HTERT RPE-1 (cell line): Measurements from ENCODE around the gene UNC45B.
"Not testable (repeated sequence)": the region's sequence is repeated elsewhere in the genome, so short reads cannot be mapped to it uniquely, and the experiment has no call there.

ENCODE experiments used
- in situ Hi-C: fragments of 300-500 bp; cut with MboI; formaldehyde crosslinking; loops from 4 replicates; pipeline ENCODE4 v1.14.3; 2020; ENCODE audit warnings: low sequenced_read_pairs

Gene UNC45B

DNA sequence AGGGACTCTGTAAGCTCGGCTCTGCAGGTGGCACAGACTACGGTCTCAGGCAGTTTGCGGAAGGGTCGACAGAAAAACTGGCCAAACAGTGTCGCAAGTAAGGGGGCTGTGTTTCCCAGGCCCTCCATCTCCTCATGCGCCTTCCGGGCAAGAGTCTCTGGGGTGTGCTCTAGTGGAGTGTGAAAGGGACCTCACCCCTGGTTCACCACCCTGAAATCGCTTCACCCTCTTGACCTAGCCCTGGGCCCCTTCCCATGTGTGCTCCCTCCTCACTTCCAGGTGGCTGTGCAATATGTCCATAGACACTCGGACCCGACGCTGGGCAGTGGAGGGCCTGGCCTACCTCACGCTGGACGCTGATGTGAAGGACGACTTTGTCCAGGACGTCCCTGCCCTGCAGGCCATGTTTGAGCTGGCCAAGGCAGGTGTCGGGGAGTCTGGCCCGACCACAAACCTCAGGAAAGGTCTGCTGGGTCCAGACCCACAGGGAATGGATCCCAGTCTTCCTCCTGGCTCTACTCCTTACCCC, 22.3 kb downstream of the UNC45B start:
- in situ Hi-C loops: no loop called here

DNA sequence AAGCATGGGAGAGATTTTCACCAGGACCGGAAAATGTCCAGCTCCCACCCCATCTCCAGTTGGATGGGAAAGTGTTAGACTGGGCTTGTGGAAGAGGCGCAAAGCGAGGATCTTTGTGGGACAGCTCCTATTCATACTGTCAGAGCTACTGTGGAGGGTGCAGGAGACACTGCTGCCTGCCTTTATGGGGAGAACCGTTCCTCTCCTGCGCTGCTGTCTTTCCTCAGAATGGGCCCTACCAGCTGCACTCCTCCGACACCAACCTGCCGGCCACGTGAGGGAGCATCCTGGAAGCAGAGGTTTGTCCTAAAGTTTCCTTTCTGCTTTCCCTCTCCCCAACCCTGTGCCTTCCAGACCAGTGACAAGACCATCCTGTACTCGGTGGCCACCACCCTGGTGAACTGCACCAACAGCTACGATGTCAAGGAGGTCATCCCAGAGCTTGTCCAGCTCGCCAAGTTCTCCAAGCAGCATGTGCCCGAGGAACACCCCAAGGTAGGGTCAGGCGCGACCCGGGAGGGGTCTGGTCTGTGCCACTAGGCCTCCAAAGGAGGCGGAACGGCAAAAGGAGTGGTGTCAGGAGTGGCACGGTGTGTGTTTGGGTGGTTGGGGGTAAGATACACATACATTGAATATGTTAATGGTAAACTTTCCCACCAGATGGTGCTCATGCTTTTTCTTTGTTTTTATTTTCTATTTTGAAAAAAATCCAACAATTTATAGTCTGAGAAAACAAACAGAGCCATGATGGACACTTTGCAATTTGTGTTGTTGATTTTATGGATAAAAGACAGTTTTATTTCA, 23.6 kb downstream of the UNC45B start:
- in situ Hi-C loops: no loop called here

DNA sequence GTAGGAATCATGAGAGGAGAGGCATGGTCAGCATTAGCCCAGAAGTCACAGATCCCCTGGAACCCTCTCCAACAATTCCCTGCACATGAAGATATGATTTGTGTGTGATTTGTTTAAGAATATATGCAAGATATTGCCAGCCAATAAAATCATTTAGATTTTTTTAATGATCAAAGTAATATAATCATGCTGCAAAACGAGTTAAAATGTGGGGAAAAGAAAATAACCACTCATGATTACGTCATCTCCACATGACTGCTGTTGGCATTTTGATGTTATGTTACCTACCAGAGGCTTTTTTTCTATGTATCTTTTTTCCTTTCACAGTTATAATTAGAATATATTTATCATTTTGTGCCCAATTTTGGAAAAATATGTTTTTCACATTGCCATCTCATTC, 24.2 kb downstream of the UNC45B start:
- in situ Hi-C loops: no loop called here

DNA sequence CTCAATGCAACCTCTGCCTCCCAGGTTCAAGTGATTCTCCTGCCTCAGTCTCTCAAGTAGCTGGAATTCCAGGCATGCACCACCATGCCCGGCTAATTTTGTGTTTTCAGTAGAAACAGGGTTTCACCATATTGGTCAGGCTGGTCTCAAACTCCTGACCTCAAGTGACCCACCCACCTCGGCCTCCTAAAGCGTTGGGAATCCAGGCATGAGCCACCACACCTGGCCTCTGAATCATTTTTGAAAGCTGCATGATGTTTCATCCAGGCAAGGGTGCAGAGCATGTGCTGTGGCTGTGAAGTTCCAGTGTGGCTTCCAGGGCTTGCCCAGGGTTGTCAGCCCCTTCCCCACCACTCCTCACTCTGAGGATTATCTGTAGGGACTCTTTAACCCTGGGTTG, 24.7 kb downstream of the UNC45B start:
- in situ Hi-C loops: not testable (repeated sequence)

DNA sequence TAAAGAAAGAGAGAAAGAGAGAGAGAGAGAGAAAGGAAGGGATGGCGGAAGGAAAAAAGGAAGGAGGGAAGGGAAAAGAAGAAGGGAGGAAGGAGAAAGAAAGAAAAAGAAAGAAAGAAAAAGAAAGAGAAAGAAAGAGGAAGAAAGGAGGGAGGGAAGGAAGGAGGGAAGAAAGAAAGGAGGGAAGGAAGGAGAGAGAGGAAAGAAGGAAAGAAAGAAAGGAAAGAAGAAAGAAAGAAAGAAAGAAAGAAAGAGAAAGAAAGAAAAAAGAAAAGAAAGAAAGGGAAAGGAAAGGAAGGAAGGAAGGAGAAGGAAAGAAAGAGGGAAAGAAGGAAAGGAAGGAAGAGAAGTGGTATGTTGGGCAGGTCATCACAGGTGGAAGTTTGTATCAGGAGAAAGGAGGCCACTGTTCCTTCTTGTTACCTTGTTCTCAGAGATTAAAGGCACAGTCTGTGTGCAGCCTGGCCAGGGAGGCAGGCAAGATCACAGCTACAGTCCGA, 27.3 kb downstream of the UNC45B start:
- in situ Hi-C loops: no loop called here

DNA sequence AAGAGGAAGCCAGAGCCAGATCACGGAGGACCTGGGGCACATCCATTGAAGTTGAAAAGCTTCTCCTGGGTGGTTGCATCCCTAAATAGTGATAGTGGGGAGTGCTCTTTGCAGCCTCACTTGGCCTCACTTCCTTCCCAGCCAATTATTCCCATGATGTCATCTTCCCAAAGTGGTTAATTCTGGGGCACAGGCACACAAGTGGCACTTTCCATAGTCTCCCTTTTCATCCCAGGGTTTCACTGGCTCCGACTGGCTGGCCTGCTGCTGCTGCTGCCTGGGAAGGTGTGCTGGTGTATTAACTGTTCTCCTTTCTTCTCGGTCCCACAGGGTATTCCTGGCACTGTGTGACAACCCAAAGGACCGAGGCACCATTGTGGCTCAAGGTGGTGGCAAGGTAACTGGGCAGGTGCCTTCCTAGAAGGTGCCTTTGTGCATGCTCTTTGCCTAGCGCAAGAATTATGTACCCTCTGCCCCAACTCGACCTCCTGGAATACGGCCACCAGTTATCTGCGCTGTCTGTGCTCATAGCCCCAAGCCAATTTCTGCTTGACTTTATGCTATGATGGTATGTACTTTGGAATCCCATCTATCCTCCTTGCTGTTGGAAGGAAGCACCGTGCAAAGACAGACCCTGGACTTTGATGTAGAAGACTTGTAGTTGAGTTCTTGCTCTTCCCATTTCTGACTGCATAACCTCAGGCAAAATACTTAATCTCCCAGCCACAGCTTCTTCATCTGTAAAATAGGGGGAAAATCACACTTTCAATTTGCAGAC, 28.2 kb downstream of the UNC45B start:
- in situ Hi-C loops: no loop called here

DNA sequence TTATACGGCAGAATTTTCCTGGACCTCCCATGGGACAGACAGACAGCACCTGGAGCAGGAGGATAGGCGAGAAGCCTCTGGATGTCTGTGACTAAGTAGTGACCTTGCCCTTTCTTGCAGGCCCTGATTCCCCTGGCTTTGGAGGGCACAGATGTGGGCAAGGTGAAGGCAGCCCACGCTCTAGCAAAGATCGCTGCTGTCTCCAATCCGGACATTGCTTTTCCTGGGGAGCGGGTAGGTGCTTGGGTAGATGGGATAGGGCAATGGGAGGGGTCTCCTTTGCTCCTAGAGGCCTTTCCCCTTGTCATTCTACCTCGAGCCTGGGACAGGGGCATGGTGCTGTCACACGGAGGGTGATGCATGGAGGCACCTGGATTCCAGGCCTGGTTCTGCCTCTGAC, 29.3 kb downstream of the UNC45B start:
- in situ Hi-C loops: no loop called here

DNA sequence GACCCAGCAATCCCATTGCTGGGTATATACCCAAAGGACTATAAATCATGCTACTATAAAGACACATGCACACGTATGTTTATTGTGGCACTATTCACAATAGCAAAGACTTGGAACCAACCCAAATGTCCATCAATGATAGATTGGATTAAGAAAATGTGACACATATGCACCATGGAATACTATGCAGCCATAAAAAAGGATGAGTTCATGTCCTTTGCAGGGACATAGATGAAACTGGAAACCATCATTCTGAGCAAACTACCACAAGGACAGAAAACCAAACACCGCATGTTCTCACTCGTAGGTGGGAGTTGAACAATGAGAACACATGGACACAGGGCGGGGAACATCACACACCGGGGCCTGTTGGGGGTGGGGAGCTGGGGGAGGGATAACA, 31.8 kb downstream of the UNC45B start:
- in situ Hi-C loops: not testable (repeated sequence)

DNA sequence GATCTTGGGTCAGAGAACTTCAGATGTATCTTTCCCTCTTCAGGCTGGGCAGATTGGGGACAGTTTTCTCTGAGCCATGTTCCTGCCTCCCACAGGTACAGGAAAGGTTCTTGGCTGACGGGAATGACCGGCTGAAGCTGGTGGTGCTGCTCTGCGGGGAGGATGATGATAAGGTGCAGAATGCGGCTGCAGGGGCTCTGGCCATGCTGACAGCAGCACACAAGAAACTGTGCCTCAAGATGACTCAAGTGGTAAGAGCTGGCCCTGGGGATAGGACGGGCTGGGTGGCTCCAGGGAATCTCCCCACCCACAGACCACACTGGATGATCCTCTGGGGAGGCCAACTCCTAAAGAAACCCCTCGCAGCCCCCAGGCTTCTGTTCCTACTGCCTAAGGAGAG, 35.7 kb downstream of the UNC45B start:
- in situ Hi-C loops: no loop called here

DNA sequence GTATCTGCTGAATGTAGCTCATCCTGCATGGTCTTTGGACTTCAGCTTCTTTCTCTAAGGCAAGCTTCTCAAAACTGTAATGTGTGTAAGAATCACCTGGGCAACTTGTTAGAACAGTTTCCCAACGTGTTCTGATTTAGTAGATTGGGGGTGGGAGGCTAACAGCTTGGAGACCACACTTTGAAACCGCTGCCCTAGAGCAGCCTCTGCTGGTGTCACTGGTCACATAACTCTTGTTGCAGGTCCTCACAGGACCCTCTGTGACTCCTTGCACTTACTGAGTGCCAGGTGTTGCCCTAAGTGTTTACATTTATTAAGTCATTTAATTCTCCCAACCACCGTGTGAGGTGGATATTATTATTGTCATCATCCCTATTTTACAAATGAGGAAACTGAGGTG, 36.7 kb downstream of the UNC45B start:
- in situ Hi-C loops: no loop called here

DNA sequence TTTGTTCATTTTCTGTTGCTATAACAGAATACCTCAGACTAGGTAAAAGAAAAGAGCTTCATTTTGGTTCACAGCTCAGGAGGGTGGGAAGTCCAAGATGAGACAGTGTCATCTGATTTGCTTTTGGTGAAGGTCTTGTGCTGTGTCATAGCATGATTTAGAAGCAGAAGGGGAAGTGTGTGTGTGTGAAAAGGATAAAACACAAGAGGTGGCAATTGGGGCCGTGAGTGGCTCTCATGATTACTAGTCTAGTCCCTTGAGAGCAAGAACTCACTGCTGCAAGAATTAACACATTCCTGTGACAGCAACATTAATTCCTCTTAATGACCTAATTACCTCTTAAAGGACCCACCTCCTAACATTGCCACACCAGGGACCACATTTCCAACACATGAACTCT, 38.2 kb downstream of the UNC45B start:
- in situ Hi-C loops: no loop called here

DNA sequence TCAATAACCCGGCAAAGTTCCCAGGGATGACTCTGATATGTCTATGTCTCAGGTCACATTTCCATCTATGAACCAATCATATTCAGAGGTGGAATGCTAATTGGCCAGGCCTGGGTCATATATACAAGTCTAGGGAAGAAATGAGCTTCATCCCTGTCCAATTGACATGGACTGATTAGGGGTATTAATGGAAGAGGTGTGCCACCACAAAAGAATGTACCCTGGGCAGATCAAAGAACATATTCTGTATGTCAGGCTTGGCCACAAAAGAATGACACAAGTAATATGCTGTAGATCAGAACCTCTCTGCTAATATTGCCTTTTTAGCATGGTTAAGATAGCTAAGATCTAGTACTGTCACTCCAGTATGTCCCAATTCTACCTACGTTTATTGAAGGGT, 39.9 kb downstream of the UNC45B start:
- in situ Hi-C loops: no loop called here

DNA sequence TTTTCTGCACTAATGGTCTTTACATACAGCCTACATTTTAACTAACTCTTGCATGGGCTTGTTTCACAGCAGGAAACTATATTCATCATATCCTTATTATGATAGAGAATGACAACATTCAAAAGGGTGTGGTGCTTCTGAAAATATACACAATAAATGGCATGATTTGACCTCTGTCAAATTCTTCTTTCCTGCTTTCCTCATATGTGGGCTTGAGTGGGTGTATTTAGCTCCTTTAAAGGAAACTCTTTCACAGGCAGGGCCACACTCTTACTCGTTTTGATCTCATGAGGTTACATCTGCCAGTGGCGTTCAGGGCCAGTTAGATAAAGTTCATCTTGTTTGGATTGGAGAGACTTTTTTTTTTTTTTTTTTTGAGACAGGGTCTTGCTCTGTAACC, 40.5 kb downstream of the UNC45B start:
- in situ Hi-C loops: no loop called here

DNA sequence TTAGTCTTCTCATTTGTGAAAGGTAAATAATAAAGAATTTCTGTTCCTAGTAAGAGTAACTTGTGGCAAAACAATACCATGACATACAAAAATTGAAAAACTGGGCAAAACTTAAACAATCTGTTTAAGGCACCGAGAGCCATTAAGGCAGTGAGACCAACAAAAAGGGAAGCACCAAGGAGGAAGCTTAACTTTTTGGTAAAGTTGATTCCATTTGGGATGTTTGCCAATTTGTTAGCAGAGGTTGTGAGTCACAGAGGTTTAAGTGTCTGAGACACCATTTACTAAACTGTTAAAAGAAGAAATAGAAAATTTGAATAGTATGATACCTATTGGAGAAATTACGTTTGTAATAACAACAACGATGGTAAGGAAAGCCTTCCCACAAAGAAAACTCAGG, 41.7 kb downstream of the UNC45B start:
- in situ Hi-C loops: no loop called here

DNA sequence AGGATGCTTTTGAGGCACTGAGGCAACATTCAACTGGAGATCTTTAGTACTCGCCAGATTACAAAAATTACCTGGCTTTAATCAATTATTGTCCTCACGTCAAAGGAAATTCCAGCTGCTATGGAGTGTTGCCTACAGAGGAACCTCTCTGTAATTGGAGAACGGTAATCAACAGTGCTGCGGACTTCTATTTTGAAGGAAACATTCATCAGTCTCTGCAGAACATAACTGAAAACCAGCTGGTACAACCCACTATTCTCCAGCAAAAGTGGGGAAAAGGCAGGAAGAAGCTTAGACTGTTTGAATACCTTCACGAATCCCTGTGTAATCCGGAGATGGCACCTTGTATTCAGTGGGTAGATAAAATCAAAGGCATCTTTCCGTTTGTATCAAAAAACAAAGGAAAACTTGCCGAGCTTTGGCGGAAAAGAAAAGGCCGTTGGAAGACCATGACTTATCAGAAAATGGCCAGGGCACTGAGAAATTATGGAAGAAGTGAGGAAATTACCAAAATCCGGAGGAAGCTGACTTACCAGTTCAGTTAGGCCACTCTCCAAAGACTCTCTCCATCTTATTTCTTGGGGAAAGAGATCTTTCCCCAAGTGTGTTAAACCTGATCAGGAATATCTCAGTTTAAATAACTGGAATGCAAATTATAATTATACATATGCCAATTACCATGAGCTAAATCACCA, 43.5 kb downstream of the UNC45B start:
- in situ Hi-C loops: no loop called here

DNA sequence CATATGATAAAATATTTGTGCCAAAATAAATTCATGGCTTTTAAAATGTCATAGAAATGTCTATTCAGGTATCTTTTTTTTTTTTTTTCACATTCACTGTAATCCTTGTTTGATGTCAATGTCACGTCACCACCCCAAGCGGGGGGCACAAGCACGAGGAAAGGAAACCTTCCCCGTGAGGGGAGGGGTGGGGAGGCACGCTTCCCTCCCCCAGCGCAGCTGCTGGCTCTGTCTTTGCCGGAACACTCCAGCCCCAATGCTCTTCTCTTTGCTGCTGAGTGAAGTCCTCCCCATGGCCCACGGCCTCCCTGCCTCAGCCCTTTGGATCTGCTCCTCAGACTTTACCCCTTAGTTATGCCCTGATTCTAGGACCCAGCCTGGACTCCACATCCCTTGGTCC, 45.1 kb downstream of the UNC45B start:
- in situ Hi-C loops: no loop called here

DNA sequence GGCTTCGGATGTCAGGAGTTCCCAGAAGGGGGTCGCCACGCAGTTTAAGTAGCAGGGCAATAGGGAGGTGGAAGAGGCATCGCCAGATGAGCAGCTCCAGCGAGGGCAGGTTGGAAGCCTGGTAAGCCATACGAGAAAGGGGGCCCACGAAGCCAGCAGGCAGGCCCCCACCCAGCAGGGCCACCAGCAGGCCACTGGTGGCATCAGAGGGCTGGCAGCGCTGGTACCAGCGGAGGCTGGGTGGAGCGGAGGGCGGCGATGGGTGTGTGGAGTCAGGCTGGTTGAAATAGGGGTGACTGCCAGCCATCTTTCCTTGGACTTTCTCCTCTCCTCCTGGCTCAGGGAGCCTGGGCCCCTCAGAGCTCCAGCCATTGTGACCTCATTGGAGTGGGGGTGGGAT, 46.4 kb downstream of the UNC45B start, which contains the start of gene SLC35G3:
Gene SLC35G3 (minus strand): TSS at position 393 of the 400 bp plus-strand sequence. CDS start 86 bp downstream, at position 307.
- in situ Hi-C loops: not testable (repeated sequence)

DNA sequence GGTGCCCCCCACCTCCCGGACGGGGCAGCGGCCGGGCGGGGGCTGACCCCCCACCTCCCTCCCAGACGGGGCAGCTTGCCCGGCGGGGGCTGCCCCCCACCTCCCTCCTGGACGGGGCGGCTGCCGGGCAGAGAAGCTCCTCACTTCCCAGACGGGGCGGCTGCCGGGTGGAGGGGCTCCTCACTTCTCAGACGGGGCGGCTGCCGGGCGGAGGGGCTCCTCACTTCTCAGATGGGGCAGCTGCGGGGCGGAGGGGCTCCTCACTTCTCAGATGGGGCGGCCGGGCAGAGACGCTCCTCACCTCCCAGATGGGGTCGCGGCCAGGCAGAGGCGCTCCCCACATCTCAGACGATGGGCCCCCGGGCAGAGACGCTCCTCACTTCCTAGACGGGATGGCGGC, 47.4 kb downstream of the UNC45B start:
- in situ Hi-C loops: not testable (repeated sequence)

DNA sequence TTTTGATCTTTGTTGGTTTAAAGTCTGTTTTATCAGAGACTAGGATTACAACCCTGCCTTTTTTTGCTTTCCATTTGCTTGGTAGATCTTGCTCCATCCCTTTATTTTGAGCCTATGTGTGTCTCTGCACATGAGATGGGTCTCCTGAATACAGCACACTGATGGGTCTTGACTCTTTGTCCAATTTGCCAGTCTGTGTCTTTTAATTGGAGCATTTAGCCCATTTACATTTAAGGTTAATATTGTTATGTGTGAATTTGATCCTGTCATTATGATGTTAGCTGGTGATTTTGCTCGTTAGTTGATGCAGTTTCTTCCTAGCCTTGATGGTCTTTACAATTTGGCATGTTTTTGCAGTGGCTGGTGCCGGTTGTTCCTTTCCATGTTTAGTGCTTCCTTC, 55.0 kb downstream of the UNC45B start:
- in situ Hi-C loops: not testable (repeated sequence)

DNA sequence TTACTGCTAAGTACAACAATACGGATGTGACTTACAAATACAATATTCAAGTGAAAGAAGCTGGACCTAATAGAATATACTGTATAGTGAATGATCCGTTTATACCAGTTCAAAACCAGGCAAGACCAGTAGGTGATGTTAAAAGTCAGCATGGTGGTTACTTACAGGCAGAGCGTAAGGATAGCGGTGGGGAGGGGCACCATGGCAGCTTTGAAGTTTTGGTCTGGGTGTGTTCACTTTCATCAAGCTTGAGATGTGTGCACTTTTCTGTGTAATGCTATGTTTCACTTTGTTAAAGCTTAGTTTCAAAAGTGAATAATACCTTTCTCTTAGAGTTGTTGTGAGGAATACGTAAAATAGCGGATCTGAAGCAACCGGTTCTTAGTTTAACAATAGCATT, 63.1 kb downstream of the UNC45B start:
- in situ Hi-C loops: no loop called here

DNA sequence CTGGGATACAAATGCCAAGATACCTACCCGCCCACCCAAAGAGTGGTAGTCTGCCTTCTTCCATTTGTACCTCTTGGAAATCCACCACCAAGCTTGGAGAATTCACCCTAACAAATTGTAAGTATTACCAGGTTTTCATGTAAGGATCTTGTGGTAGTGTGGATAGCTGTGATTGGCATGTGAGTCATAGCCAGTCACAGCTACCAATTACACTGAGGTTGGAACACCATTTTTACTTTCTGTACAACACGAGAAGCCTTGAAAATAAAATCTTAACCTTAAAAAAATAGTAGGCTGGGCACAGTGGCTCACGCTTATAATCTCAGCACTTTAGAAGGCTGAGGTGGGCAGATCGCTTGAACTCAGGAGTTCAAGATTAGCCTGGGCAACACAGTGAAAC, 65.1 kb downstream of the UNC45B start:
- in situ Hi-C loops: no loop called here
